ENCODE data around the gene ABCA4. TPM values are rescaled to one million over a fixed set of nuclear protein-coding genes. Genes with fewer than 3 reads are reported as not detected.

Gene ABCA4
- total and polyA plus RNA-seq, 2 experiments from 2014 or later: 0.53 to 1.4 TPM

DNA sequence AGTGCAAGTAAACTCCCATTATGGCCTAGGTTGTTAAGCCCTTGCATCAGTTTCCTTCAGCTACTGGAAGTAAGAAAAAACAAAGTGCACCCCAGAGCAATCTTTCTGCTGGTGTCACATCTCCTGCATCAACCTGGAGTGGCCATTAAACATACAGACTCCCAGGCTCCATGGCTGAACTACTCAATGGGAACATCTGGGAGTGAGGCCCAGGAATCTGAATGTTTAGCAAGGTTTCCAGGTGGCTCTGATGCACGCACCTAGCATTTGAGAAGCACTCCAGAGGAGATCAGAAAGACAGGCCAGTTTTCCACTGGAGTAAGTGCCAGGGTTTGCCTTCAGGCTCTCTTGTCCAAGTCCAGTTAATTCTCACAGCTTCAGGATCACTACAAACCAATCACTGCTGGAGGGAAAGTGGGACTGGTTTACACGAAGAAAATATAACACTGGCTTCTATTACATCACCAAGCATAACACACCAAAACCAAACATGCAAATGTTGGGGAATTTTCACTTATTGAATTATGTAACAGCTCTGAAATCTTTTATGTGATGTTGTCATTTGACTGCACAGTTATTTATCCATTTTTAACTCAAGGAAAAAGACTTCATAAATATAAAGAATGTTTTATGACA lies 22.3 kb upstream of the ABCA4 start:
- Histone ChIP-seq H3K27me3 (no peaks in the 10 kb centered on the region), H3K4me2 (no peak overlapping the region), H4K20me1 (ENCODE audit: insufficient read depth, poor library complexity, severe bottlenecking) (no peaks in the 10 kb centered on the region), H3K9me3 (ENCODE audit: low read depth) (no peaks in the 10 kb centered on the region), H3K4me1 (ENCODE audit: insufficient read depth) (no peaks in the 10 kb centered on the region), H2AFZ (no peak overlapping the region), H3K36me3 (replicated peaks; ENCODE audit: insufficient read depth, low read depth) (no peaks in the 10 kb centered on the region), H3K79me2 (no peaks in the 10 kb centered on the region), H3K9me2 (replicated peaks; ENCODE audit: insufficient read depth) (no peaks in the 10 kb centered on the region), H3K27ac (no peak overlapping the region), H3K4me3 (no peak overlapping the region)
- TF ChIP-seq, protein P1, sequence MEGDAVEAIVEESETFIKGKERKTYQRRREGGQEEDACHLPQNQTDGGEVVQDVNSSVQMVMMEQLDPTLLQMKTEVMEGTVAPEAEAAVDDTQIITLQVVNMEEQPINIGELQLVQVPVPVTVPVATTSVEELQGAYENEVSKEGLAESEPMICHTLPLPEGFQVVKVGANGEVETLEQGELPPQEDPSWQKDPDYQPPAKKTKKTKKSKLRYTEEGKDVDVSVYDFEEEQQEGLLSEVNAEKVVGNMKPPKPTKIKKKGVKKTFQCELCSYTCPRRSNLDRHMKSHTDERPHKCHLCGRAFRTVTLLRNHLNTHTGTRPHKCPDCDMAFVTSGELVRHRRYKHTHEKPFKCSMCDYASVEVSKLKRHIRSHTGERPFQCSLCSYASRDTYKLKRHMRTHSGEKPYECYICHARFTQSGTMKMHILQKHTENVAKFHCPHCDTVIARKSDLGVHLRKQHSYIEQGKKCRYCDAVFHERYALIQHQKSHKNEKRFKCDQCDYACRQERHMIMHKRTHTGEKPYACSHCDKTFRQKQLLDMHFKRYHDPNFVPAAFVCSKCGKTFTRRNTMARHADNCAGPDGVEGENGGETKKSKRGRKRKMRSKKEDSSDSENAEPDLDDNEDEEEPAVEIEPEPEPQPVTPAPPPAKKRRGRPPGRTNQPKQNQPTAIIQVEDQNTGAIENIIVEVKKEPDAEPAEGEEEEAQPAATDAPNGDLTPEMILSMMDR (IDR thresholded peaks at IDR 0.05; ENCODE audit: poor library complexity): no peak
- TF ChIP-seq EZH2phosphoT487 (IDR thresholded peaks at IDR 0.05; ENCODE audit: low read depth, severe bottlenecking, unreplicated experiment) (no peak), EZH2 (IDR thresholded peaks at IDR 0.05; ENCODE audit: borderline replicate concordance) (no peak)
- no peak for DNase-seq (ENCODE audit: low spot score)
- 63% methylated on average over 2 of the region's 2 CpGs for WGBS (ENCODE audit: low lambda C conversion rate, missing lambda C conversion rate)

DNA sequence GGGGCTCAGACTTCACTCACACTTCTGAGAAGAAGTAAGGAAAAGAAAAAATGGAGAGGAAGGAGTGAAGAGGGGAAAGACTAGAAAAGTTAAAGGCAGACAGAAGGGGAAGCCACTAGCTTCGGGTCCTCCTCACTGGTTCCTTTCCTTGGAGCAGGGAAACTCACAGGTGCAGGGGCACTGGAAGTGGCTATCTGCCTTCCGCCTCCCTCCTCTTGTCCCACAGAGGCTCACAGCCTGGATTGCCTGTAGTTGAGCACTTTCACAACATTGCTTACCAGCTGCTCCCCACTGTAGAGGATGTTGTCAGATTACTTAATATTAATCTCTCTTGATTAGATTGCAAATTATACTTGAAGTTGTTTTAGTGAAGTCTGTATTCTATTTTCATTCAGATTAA lies 21.6 kb upstream of the ABCA4 start:
- H3K36me3 ChIP-seq (replicated peaks; ENCODE audit: insufficient read depth, low read depth): no peaks in the 10 kb centered on the region
- H3K79me2 ChIP-seq: no peaks in the 10 kb centered on the region
- no peak overlapping the region for H3K4me2 ChIP-seq
- H3K9me3 ChIP-seq (ENCODE audit: low read depth): no peaks in the 10 kb centered on the region
- H3K4me3 ChIP-seq: no peak overlapping the region
- H3K9me2 ChIP-seq (replicated peaks; ENCODE audit: insufficient read depth): no peaks in the 10 kb centered on the region
- no peak overlapping the region for H3K27ac ChIP-seq
- H3K27me3 ChIP-seq: no peaks in the 10 kb centered on the region
- H2AFZ ChIP-seq: no peak overlapping the region
- DNase-seq (ENCODE audit: low spot score): no peak
- WGBS (ENCODE audit: low lambda C conversion rate, missing lambda C conversion rate): 92% methylated on average over 2 of the region's 2 CpGs
- H3K4me1 ChIP-seq (ENCODE audit: insufficient read depth): no peaks in the 10 kb centered on the region
- no peaks in the 10 kb centered on the region for H4K20me1 ChIP-seq (ENCODE audit: insufficient read depth, poor library complexity, severe bottlenecking)
- TF ChIP-seq EZH2 (IDR thresholded peaks at IDR 0.05; ENCODE audit: borderline replicate concordance): no peak
- TF ChIP-seq, protein P1 (IDR thresholded peaks at IDR 0.05; ENCODE audit: poor library complexity): no peak
- no peak for TF ChIP-seq EZH2phosphoT487 (IDR thresholded peaks at IDR 0.05; ENCODE audit: low read depth, severe bottlenecking, unreplicated experiment)

DNA sequence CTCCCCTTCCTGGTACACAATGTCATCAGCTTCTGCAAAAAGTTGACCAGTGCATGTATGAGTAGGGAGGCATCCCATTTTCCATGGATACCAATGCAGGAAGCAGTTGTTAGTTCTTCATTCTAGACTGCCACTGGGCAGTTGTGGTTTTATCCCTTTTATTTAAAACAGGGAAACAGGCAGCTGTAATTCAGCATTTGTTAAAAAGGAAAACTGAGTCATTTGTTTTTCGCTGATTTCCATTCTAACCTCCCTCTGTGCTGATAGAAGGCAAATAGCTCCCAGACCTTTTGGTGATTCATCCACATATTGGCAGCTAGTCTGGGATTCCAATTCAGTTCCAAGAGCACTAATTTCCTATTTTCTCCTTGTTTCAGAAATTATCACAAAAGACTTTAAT lies 21.1 kb upstream of the ABCA4 start:
- Histone ChIP-seq H3K79me2 (no peaks in the 10 kb centered on the region), H3K9me2 (replicated peaks; ENCODE audit: insufficient read depth) (no peaks in the 10 kb centered on the region), H3K4me2 (no peak overlapping the region), H3K9me3 (ENCODE audit: low read depth) (no peaks in the 10 kb centered on the region), H4K20me1 (ENCODE audit: insufficient read depth, poor library complexity, severe bottlenecking) (no peaks in the 10 kb centered on the region), H3K4me1 (ENCODE audit: insufficient read depth) (no peaks in the 10 kb centered on the region), H3K36me3 (replicated peaks; ENCODE audit: insufficient read depth, low read depth) (no peaks in the 10 kb centered on the region), H3K4me3 (no peak overlapping the region), H2AFZ (no peak overlapping the region), H3K27me3 (no peaks in the 10 kb centered on the region), H3K27ac (no peak overlapping the region)
- TF ChIP-seq, protein P1 (IDR thresholded peaks at IDR 0.05; ENCODE audit: poor library complexity): no peak
- TF ChIP-seq EZH2phosphoT487 (IDR thresholded peaks at IDR 0.05; ENCODE audit: low read depth, severe bottlenecking, unreplicated experiment) (no peak), EZH2 (IDR thresholded peaks at IDR 0.05; ENCODE audit: borderline replicate concordance) (no peak)
- WGBS (ENCODE audit: low lambda C conversion rate, missing lambda C conversion rate): 90% methylated on average over 1 of the region's 1 CpG
- DNase-seq (ENCODE audit: low spot score): no peak
